GM03348 (cell line): ENCODE measurements around the gene TNFRSF12A.
"Not testable (repeated sequence)": the region's sequence is repeated elsewhere in the genome, so short reads cannot be mapped to it uniquely, and the experiment has no call there.

Experiments used
- DNase-seq: peaks from one replicate; pipeline ENCODE4 v3.0.0; 2012; ENCODE audit warnings: low spot score

The TNFRSF12A gene

DNA sequence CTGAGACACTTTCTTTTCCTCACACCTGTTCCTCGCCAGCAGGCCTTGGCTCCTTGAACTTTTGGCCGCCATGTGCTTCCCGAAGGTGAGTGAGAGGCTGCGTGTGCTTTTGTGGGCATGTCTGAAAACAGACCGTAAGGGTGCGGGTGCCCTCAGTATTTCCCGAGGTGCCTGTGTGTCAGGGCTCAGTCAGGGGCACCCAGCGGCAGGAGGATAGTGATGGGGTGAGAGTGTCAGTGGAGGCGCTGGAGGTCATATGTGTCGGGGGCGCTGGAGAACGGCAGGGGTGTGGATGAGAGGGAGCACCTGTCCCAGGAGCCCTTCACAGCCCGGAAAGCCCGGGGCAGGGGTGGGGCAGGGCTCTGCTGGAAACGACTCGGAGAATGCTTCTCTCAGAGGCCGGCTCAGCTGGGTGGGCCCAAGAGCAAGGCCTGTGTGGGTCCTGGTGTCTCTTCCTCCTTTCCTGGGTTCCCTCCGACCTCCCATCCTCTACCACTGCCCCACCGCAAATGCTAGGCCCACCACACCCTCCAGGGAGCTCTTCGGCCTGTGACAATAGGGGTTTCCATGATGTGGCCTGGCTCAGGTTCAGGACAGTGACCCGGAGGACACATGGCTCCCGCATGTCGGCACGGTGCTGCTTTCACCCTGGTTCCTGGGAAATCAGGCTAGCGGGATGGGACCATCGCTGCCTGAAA is 45.7 kb downstream of the TNFRSF12A start:
- no peak for DNase-seq

DNA sequence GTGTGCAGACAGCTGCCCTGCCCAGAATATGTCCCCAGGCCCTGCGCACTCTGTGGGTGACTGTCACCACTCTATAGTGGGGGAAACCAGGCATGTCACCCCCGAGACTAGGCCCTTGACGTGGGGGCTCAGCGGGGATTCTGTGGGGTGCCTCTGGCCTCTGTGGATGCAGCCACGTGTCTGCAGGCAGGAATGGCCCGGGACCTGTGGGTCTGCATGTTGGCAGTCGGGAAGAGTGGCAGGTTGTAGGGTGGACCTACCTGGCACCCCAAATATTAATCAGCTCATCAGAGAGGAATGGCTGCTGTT is 46.2 kb downstream of the TNFRSF12A start:
- no peak for DNase-seq

- DNase-seq = no peak
Measured at GRCh38 chr16:3068487-3068886, 48.3 kb downstream of the TNFRSF12A start.

DNA sequence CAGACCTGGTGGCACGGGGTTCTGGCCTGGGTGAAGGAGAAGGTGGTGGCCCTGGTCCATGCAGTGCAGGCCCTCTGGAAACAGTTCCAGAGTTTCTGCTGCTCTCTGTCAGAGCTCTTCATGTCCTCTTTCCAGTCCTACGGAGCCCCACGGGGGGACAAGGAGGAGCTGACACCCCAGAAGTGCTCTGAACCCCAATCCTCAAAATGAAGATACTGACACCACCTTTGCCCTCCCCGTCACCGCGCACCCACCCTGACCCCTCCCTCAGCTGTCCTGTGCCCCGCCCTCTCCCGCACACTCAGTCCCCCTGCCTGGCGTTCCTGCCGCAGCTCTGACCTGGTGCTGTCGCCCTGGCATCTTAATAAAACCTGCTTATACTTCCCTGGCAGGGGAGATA is 49.0 kb downstream of the TNFRSF12A start:
- not testable (repeated sequence) for DNase-seq

- DNase-seq = no peak
Measured at GRCh38 chr16:3070608-3071111, 50.5 kb downstream of the TNFRSF12A start.

- DNase-seq = no peak
Measured at GRCh38 chr16:3071655-3072054, 51.5 kb downstream of the TNFRSF12A start.
